ENCODE results near the gene BTBD18.

- TF ChIP-seq CTCF (IDR thresholded peaks at IDR 0.05): no peak
- no peak for TF ChIP-seq EP300 (IDR thresholded peaks at IDR 0.05)
- no peak for TF ChIP-seq POLR2AphosphoS5 (IDR thresholded peaks at IDR 0.05)
- TF ChIP-seq POLR2A (IDR thresholded peaks at IDR 0.05): no peak
Observed at GRCh38 chr11:57764972-57765371, 13.4 kb upstream of the BTBD18 start.
